Colon (tissue), 2 donors: ENCODE data around the gene CHTOP.
"Not testable (repeated sequence)": the region's sequence is repeated elsewhere in the genome, so short reads cannot be mapped to it uniquely, and the experiment has no call there.

Source experiments
- FAIRE-seq: peaks from 2 replicates; lab custom pipeline; 2012; peaks lifted over from hg19 to GRCh38; lab: Jason Lieb, UNC
- donor health status: control.
- donor health status: control.

CHTOP gene, protein sequence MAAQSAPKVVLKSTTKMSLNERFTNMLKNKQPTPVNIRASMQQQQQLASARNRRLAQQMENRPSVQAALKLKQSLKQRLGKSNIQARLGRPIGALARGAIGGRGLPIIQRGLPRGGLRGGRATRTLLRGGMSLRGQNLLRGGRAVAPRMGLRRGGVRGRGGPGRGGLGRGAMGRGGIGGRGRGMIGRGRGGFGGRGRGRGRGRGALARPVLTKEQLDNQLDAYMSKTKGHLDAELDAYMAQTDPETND

DNA sequence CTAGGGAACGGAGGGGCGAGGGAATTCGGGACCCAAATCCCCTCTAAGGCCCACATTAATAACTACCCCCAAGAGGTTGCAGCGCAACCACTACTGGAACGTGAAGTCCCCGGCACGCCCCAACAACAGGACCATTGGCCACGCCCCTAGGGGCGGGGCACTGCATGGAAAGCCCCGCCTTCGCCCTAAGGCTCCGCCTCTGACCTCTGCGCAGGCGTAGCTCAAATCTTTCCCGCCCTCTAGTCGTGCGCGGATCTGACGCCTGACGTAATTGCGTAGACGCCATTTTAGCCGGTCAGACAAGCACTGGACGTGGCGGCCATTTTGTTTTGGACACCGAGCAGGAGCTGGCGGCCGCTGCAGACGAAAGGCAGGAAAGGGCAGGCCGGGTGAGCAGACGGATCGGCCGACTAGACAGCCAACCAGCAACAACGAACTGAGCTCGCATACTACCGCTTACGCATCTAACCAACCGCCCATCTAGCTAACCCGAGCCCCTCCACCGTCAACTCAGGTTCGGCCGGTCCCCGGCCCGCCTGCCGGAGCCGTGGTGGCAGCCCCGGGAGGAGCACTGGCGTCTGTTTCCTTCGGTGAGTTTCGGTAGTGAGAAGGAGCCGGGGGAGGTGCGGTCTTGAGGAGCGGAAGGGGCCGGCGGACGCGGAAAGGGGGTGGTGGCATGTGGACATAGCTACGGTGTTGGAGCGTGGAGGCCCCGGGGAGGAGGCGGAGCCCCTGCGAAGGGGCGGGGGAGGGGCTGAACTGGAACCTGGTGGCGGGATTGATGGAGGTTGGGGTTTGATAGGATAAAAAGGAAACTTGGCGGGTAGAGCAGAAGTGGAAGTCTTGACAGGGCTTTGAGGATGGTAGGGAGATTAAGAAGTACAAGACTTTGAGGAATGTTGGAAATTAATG is at the start of gene CHTOP:
Gene CHTOP, plus strand, starts transcription at position 313 of the 912 bp plus-strand sequence. CDS start 2,523 bp downstream, outside the sequence.
- FAIRE-seq: no peak

DNA sequence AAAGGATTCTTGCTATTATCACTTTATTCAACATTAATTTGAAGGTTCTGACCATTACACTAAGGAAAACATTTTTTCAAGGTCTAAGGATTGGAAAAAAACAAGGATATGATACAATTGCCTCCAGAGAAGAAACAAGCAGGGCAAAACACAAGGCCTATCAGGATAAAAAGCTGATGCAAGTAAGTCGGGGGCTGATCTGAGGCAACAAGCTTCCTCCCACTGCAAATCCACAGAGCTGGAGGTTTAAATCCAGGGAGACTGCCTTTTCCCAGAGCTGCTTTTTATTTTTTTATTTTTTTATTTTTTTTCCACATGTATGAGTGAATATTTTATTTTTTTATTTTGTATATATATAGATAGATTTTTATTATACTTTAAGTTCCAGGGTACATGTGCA is 48.9 kb upstream of the CHTOP start:
- no peak for FAIRE-seq

GRCh38 chr1:153586347-153586746 is 47.5 kb upstream of the CHTOP start:
- no peak for FAIRE-seq

DNA sequence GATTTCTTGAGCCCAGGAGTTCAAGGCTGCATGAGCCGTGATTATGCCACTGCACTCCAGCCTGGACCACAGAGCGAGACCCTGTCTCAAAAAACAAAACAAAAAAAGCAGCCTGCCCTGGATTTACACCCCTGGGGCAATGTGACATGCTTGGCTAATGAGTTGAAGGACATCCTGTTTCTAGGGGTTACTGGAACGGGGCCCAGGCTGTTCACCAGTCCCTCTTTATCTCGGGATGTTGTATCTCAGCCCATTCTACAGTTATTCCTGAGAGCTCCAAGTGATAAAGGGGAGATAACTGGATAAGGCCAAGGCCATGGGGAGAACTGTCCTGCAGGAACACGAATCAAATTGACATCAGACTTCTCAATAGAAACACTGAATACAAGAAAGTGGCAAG is 46.6 kb upstream of the CHTOP start:
- no peak for FAIRE-seq

DNA sequence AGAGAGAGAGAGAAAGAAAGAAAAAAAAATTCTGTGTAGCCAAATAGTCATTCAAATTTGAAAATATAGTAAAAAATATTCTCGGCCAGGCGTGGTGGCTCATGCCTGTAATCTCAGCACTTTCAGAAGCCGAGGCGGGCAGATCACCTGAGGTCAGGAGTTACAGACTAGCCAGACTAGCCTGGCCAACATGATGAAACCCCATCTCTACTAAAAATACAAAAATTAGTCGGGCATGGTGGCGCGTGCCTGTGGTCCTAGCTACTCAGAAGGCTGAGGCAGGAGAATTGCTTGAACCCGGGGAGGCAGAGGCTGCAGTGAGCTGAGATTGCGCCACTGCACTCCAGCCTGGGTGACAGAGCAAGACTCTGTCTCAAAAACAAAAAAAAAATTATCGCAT is 45.8 kb upstream of the CHTOP start:
- FAIRE-seq: not testable (repeated sequence)

- no peak for FAIRE-seq
These were observed 45.4 kb upstream of the CHTOP start for GRCh38 chr1:153588482-153588881.

DNA sequence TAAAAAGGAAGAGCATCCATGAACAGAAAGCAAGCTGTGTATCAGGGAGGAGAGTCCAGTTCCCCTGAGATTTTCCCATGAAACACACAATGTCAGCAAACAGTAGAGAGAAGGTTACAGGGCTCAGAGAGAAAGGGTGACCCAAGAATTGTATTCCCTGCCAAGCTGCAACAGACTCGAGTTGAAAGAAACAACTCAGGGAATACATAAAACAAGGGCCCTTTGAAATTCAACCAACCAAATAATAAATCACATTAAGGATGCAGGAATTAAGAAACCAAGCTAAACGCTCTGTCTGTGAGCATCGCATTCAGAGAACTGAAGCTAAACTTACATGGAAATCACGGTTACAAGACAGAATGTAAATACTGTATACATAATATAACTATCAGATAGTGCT is 41.1 kb upstream of the CHTOP start:
- no peak for FAIRE-seq

DNA sequence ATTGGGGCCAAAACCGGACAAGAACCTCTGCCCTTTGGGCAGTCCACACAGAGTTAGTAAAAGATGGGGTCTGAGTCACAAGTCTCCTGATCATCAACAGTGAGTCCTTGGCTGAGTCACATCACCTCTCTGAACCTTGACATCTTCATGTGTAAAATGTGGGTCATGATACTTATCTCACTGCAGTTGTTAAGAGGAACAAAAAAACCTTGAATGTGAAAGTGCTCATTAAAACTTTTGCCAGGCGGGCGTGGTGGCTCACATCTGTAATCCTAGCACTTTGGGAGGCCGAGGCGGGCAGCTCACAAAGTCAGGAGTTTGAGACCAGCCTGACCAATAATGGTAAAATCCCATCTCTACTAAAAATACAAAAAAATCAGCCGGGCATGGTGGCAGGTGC is 36.7 kb upstream of the CHTOP start:
- no peak for FAIRE-seq

DNA sequence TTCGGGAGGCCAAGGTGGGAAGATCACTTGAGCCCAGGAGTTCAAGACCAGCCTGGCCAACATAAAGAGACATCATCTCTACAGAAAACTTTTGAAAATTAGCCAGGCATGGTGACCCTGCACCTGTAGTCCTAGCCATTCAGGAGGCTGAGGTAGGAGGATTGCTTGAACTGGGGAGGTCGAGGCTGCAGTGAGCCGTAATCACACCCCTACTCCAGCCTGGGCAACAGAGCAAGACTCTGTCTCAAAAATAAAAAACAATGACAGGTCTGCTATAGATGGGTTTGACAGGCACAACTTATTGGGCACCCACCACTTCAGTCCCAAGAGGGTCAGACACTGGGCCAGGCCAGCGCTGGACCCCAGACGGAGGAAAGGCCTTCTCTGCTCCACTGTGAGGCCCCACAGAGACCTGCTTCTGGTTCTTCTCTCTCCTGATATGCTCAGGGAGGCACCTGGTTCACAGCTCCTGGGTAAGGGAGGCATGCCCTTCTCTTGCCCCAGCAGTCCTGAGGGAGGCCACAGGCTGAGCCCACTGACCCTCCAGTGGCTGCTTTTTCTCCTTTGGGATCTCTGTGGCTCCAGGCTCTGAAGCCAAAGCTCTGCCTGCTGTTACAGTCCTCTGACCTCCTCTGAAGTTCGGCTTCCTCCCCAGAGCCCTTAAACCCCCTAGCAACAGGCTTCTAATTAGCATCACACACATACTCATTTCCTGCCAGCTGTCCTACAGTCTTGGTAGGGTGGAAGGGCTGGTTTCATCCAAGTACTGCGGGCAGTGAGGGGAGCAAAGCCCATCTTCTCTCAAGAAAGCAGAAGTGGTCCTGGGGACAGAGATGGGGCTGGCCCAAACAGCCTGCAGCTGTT is 35.3 kb upstream of the CHTOP start:
- no peak for FAIRE-seq

- FAIRE-seq: no peak
These were observed 34.0 kb upstream of the CHTOP start for GRCh38 chr1:153599847-153600246.

DNA sequence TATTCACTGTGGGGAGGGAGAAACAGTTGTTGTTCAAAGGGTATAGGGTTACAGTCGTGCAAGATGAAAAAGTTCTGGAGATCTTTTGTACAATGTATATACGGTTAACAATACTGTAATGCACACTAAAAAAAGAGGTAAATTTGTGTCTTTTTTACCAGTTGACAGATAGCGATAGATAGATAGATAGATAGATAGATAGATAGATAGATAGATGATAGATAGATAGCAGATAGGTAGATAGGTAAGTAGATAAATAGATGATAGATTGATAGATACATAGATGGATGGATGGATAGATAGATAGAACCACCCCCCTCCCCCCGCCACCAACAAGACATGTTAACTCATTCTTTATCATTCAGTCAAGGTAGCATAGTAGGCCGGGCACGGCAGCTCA is 31.1 kb upstream of the CHTOP start:
- no peak for FAIRE-seq

- no peak for FAIRE-seq
These were observed 27.7 kb upstream of the CHTOP start for GRCh38 chr1:153606194-153606593.

DNA sequence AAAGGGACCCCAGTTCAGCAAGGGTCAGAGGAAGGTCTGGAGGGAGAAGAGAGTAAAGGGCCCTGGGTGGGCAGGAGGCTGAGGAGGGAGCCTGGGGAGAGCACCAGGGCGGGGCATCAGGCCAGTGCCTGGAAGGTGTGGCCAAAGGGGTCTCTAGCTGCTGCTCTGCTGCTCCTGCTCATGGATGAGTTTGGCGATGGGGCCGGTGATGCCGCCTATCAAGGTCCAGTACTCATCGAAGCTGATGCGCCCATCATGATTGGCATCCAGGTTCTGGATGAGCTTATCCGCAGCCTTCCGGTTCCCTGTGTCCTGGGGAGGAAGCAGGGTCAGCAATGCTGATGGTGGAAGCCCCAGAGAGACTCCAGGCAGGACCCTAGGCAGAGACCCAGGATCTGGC is 26.5 kb upstream of the CHTOP start:
- FAIRE-seq: no peak

- no peak for FAIRE-seq
These were observed 25.7 kb upstream of the CHTOP start for GRCh38 chr1:153608089-153608682.

DNA sequence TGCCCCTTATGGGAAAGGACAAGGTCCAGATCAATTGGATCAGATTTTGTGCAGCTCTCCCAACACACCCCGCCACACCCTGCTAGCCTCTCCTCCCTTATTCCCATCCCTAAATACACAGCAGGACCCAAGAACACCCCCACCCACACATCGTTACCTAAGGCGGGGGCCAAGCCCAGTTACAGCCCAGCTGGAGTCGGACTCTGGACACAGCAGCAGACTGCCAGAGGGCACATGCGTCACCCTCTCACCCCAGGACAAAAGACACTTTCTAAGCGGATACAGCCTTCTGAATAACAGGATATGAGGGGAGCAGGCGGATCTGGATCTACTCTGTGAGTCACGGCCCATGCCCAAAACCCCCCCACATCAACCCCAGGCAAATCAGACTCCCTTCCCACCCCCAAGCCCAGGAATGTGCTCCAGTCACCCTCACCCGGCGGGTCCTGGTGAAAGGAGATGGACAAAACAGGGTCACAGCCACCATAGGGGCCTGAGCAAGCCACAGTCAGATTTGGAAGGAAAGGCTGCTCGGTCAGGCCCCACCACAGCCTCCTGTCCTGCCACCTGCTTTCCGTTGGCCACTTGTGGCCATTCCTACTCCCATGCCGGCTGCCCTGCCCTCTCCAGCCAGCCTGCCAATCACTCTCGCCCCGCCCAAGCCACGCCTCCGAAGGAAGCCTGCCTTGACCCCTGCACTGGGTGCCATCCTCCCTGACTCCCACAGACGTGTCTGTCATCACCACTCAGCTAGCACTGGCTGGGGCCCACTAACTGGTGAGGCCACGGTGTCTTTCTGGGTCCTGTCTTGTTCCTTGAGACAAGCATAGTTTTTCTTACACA is 24.9 kb upstream of the CHTOP start:
- no peak for FAIRE-seq

DNA sequence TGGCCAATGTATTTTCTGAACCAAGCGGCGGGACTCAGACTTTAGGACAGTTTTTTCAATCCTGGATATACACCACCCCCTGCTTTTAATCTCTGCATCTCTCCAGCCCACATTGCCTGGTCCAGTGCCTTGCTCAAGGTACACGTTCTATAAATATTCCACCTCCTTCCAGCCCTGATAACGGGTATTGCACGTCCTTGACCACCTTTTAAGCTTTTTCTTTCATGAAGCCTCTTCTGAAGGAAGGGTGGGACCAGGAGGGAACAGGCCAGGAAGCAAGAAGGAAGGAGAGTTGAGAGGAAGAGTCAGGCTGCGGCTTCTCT is 24.3 kb upstream of the CHTOP start:
- no peak for FAIRE-seq

DNA sequence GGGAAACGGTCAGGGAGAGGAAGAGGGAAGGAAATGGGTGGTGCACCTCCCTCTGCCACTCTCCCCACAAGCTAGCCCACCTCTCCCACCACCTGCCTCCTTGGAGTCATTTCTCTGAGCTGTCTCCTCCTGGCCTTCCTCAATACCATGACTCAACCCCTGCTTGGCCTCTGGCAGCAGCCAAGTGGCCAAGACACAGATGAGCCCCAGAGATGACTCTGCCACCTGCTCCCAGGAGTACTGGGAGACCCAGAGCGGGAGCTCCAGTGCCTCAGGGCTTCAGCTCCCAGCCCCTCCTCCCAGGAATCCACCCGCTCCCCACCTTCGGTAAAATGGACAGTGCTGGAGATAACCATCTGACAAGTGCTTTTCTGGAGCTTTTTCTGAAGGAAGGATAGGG is 23.5 kb upstream of the CHTOP start:
- FAIRE-seq: no peak

DNA sequence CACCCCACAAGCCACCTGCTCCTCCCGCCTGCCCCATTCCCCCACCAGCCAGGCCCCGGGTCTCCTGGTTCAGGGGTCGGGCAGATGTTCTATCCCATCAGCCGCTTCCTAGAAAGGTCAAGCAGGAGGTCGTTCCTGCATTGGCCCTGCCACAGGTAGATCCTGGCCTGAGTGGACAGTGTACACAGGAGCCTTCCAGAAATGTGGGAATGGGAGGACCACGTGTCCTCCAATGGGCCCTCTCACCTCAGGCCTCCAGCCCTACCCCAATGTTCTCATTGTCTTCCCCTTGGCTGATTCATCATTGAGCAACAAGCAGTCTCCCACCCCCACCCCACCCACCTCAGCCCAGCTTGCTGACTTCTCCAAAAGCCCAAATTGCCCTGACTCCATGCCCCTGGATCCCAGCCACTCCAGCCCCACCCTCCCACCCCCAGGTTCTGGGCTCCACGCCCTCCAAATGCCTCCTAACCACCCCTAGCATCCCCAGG is 23.0 kb upstream of the CHTOP start:
- FAIRE-seq: no peak

DNA sequence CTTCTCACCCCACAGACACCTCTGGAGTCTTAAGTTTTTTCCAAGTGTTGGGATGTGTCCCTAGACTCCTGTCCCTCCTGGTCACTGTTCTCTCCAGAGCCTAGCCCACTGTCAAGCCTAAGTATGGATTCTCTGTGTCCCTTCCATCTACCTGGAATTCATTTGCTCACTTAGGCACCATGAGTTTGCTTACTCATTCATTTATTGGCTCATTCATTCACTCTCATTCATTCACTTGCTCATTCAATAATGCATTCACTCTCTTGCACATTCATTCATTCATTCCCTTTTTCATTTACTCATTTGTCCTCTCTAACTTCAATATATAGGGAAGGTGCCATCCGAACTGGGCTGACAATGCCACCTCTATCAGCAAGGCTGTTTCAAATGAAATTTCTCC is 22.5 kb upstream of the CHTOP start:
- FAIRE-seq: no peak

DNA sequence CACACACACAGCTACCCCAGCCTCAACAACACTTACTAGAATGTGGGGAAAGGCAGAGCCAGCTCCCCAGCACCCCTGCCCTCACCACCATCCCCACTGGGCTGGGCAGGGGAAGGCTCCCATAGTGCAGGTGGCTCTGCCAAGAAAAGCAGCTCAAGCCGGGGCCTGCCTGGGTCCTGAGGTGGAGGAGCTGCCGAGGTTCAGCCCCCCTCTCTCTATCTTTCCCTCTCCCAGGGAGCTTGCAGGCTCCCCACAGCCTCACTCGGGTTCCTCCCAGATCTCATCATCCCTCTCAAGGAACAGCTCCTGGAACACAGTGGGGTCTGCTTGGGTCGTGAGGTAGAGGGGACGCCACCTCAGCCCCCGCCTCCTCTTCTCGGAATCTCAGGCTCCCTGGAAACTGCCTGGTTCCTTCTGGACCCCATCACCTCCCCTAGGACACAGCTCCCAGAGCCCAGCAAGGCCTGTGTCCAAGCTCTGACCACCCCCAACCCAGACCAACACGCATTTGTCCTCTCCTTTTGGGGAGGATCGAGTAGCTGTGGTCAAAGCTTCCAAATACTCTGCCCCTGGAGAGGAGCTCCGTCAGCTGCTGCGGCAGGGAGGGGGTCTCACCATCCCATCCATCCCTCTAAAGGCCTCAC is 21.6 kb upstream of the CHTOP start:
- FAIRE-seq: no peak
